ENCODE results near the gene GMDS. TPM values are rescaled to one million over a fixed set of nuclear protein-coding genes. Genes with fewer than 3 reads are reported as not detected.

GMDS gene
- total RNA-seq, 1 donor from 2014 or later: 34.0 TPM

GRCh38 chr6:1709234-1709641 lies 536.2 kb downstream of the GMDS start:
- Mint-ChIP-seq H3K36me3 (ENCODE audit: low read depth) (peaks cover 2% of the 10 kb centered on the region), H3K27ac (ENCODE audit: unreplicated experiment) (no peak overlapping the region), H3K4me3 (ENCODE audit: unreplicated experiment) (no peak overlapping the region), H3K4me1 (ENCODE audit: low read depth) (peaks cover 2% of the 10 kb centered on the region), H3K9me3 (ENCODE audit: low read depth) (no peaks in the 10 kb centered on the region), H3K27me3 (ENCODE audit: low read depth) (no peaks in the 10 kb centered on the region)
- no peak for TF ChIP-seq CTCF (IDR thresholded peaks at IDR 0.05)
- no peak for DNase-seq (ENCODE audit: low spot score)

- peaks cover 2% of the 10 kb centered on the region for H3K36me3 Mint-ChIP-seq (ENCODE audit: low read depth)
Measured at GRCh38 chr6:1708820-1709219, 536.6 kb downstream of the GMDS start.

GRCh38 chr6:1708122-1708521 lies 537.3 kb downstream of the GMDS start:
- TF ChIP-seq CTCF (IDR thresholded peaks at IDR 0.05): no peak
- Mint-ChIP-seq H3K27ac (ENCODE audit: unreplicated experiment) (no peak overlapping the region), H3K36me3 (ENCODE audit: low read depth) (peaks cover 2% of the 10 kb centered on the region), H3K27me3 (ENCODE audit: low read depth) (no peaks in the 10 kb centered on the region), H3K4me3 (ENCODE audit: unreplicated experiment) (no peak overlapping the region), H3K9me3 (ENCODE audit: low read depth) (no peaks in the 10 kb centered on the region), H3K4me1 (ENCODE audit: low read depth) (peaks cover 13% of the 10 kb centered on the region)
- DNase-seq (ENCODE audit: low spot score): no peak

More at GRCh38 chr6:1708820-1709219, 536.6 kb downstream of the GMDS start:
- Mint-ChIP-seq H3K4me3 (ENCODE audit: unreplicated experiment) (no peak overlapping the region), H3K4me1 (ENCODE audit: low read depth) (peaks cover 6% of the 10 kb centered on the region), H3K27me3 (ENCODE audit: low read depth) (no peaks in the 10 kb centered on the region), H3K27ac (ENCODE audit: unreplicated experiment) (no peak overlapping the region), H3K9me3 (ENCODE audit: low read depth) (no peaks in the 10 kb centered on the region)
- DNase-seq (ENCODE audit: low spot score): no peak
- TF ChIP-seq CTCF (IDR thresholded peaks at IDR 0.05): no peak

- no peak overlapping the region for H3K4me3 Mint-ChIP-seq (ENCODE audit: unreplicated experiment)
- no peaks in the 10 kb centered on the region for H3K27me3 Mint-ChIP-seq (ENCODE audit: low read depth)
- DNase-seq (ENCODE audit: low spot score): no peak
- no peak for TF ChIP-seq CTCF (IDR thresholded peaks at IDR 0.05)
- H3K9me3 Mint-ChIP-seq (ENCODE audit: low read depth): no peaks in the 10 kb centered on the region
- H3K36me3 Mint-ChIP-seq (ENCODE audit: low read depth): no peaks in the 10 kb centered on the region
- peaks cover 38% of the 10 kb centered on the region for H3K4me1 Mint-ChIP-seq (ENCODE audit: low read depth)
- H3K27ac Mint-ChIP-seq (ENCODE audit: unreplicated experiment): no peak overlapping the region
Measured at GRCh38 chr6:1705630-1706029, 539.8 kb downstream of the GMDS start.

- Mint-ChIP-seq H3K4me3 (ENCODE audit: unreplicated experiment) (no peak overlapping the region), H3K4me1 (ENCODE audit: low read depth) (peaks cover 42% of the 10 kb centered on the region), H3K27me3 (ENCODE audit: low read depth) (no peaks in the 10 kb centered on the region)
Measured at GRCh38 chr6:1705183-1705582, 540.2 kb downstream of the GMDS start.

More at GRCh38 chr6:1705183-1705582, 540.2 kb downstream of the GMDS start:
- no peak for TF ChIP-seq CTCF (IDR thresholded peaks at IDR 0.05)
- no peak for DNase-seq (ENCODE audit: low spot score)
- Mint-ChIP-seq H3K27ac (ENCODE audit: unreplicated experiment) (no peak overlapping the region), H3K9me3 (ENCODE audit: low read depth) (no peaks in the 10 kb centered on the region), H3K36me3 (ENCODE audit: low read depth) (no peaks in the 10 kb centered on the region)
